ENCODE results near the gene SHPK. TPM values are rescaled to one million over a fixed set of nuclear protein-coding genes. Genes with fewer than 3 reads are reported as not detected.

The SHPK gene
- total and polyA plus RNA-seq, 4 donors: 9.3 to 66.6 (median 17.0) TPM

GRCh38 chr17:3645310-3645709 lies 9.3 kb upstream of the SHPK start:
- H3K27me3 ChIP-seq (ENCODE audit: control insufficient read depth in 4 of 4, insufficient read depth in 4 of 4, low read length in 3 of 4): no peaks in the 10 kb centered on the region
- H3K9me3 ChIP-seq (ENCODE audit: control insufficient read depth in 4 of 4, low read length in 3 of 4): no peaks in the 10 kb centered on the region
- H3K4me1 ChIP-seq (ENCODE audit: control insufficient read depth in 4 of 4, insufficient read depth in 4 of 4, low read length in 3 of 4): peaks cover 3 to 17% (median 12%) of the 10 kb centered on the region in 4 donors
- H3K36me3 ChIP-seq (ENCODE audit: control insufficient read depth in 4 of 4, insufficient read depth in 3 of 4, low read depth in 1 of 4, low read length in 3 of 4): peaks cover 0 to 8% (median under 1%) of the 10 kb centered on the region in 4 donors
- DNase-seq (ENCODE audit: low spot score): no peak
- 73% methylated on average over 5 of the region's 5 CpGs for WGBS
- TF ChIP-seq FOXA2 (IDR thresholded peaks at IDR 0.05): no peak
- TF ChIP-seq SP1 (IDR thresholded peaks at IDR 0.05): no peak
- no peak for TF ChIP-seq RXRA (IDR thresholded peaks at IDR 0.05)
- TF ChIP-seq ZBTB33 (IDR thresholded peaks at IDR 0.05): no peak
- TF ChIP-seq HNF4G (IDR thresholded peaks at IDR 0.05): no peak
- TF ChIP-seq JUND (IDR thresholded peaks at IDR 0.05): no peak
- no peak for TF ChIP-seq FOXA1 (IDR thresholded peaks at IDR 0.05)
- no peak for TF ChIP-seq REST (IDR thresholded peaks at IDR 0.05)
- TF ChIP-seq GABPA (IDR thresholded peaks at IDR 0.05 in 1 of 2, conservative IDR thresholded peaks at IDR 0.05 in 1 of 2): no peak
- no peak overlapping the region for H3K27ac ChIP-seq (ENCODE audit: low read depth in 1 of 2, low read length in 2 of 2)
- no peak overlapping the region for H3K9ac ChIP-seq (ENCODE audit: low read depth in 1 of 2, low read length in 2 of 2)
- no peak overlapping the region for H3K4me3 ChIP-seq (ENCODE audit: low read depth in 1 of 3, low read length in 3 of 3)

DNA sequence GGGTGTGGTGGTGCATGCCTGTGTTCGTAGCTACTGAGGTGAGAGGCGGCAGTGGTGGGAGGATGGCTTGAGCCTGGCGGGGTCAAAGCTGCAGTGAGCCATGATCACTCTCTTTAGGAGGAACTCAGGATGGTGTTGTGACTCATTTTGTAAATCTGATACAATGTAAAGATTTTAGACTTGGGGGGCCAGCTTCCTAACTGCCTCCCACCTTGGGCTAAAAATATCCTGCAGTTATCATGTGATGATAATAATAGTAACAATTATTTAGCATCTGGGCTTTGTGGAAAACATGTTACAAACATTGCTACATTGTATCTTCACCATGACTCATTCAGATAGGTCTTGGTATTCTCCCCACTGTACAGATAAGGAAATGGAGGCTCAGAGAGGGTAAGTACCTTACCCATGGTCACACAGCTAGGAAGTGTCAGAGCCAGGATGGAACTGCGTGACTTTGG lies 7.9 kb upstream of the SHPK start:
- 97% methylated on average over 4 of the region's 4 CpGs for WGBS
- H3K9me3 ChIP-seq (ENCODE audit: control insufficient read depth in 4 of 4, low read length in 3 of 4): no peaks in the 10 kb centered on the region
- no peak overlapping the region for H3K27ac ChIP-seq (ENCODE audit: low read depth in 1 of 2, low read length in 2 of 2)
- peaks cover 3 to 17% (median 12%) of the 10 kb centered on the region in 4 donors for H3K4me1 ChIP-seq (ENCODE audit: control insufficient read depth in 4 of 4, insufficient read depth in 4 of 4, low read length in 3 of 4)
- no peak for DNase-seq (ENCODE audit: low spot score)
- no peaks in the 10 kb centered on the region for H3K27me3 ChIP-seq (ENCODE audit: control insufficient read depth in 4 of 4, insufficient read depth in 4 of 4, low read length in 3 of 4)
- H3K36me3 ChIP-seq (ENCODE audit: control insufficient read depth in 4 of 4, insufficient read depth in 3 of 4, low read depth in 1 of 4, low read length in 3 of 4): peaks cover 0 to 6% (median under 1%) of the 10 kb centered on the region in 4 donors
- H3K4me3 ChIP-seq (ENCODE audit: low read depth in 1 of 3, low read length in 3 of 3): no peak overlapping the region
- TF ChIP-seq ATF3 (IDR thresholded peaks at IDR 0.05): no peak
- no peak for TF ChIP-seq HNF4G (IDR thresholded peaks at IDR 0.05)
- TF ChIP-seq FOXA2 (IDR thresholded peaks at IDR 0.05): no peak
- no peak for TF ChIP-seq GABPA (IDR thresholded peaks at IDR 0.05 in 1 of 2, conservative IDR thresholded peaks at IDR 0.05 in 1 of 2)
- TF ChIP-seq NR2F2 (IDR thresholded peaks at IDR 0.05): no peak
- no peak for TF ChIP-seq HNF4A (conservative IDR thresholded peaks at IDR 0.05)
- TF ChIP-seq RXRA (IDR thresholded peaks at IDR 0.05): no peak
- TF ChIP-seq ZBTB33 (IDR thresholded peaks at IDR 0.05): no peak
- no peak for TF ChIP-seq JUND (IDR thresholded peaks at IDR 0.05)
- TF ChIP-seq SP1 (IDR thresholded peaks at IDR 0.05): no peak
- TF ChIP-seq RAD21 (IDR thresholded peaks at IDR 0.05): no peak
- no peak for TF ChIP-seq REST (IDR thresholded peaks at IDR 0.05)
- TF ChIP-seq CTCF (IDR thresholded peaks at IDR 0.05; ENCODE audit: low read depth, low read length, missing input control): no peak
- TF ChIP-seq YY1 (IDR thresholded peaks at IDR 0.05): no peak
- TF ChIP-seq, protein P1, sequence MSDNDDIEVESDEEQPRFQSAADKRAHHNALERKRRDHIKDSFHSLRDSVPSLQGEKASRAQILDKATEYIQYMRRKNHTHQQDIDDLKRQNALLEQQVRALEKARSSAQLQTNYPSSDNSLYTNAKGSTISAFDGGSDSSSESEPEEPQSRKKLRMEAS (IDR thresholded peaks at IDR 0.05): no peak
- H3K9ac ChIP-seq (ENCODE audit: low read depth in 1 of 2, low read length in 2 of 2): no peak overlapping the region
